HG02678 (cell line): Measurements from ENCODE around the gene CSMD2.

ENCODE experiments used
- ATAC-seq: cut with Tn5 transposase; IDR thresholded peaks from one replicate; pipeline ENCODE4 v1.9.1; 2021; ENCODE audit warnings: mild to moderate bottlenecking, moderate library complexity; ENCODE audit not compliant: unreplicated experiment

CSMD2 gene

DNA sequence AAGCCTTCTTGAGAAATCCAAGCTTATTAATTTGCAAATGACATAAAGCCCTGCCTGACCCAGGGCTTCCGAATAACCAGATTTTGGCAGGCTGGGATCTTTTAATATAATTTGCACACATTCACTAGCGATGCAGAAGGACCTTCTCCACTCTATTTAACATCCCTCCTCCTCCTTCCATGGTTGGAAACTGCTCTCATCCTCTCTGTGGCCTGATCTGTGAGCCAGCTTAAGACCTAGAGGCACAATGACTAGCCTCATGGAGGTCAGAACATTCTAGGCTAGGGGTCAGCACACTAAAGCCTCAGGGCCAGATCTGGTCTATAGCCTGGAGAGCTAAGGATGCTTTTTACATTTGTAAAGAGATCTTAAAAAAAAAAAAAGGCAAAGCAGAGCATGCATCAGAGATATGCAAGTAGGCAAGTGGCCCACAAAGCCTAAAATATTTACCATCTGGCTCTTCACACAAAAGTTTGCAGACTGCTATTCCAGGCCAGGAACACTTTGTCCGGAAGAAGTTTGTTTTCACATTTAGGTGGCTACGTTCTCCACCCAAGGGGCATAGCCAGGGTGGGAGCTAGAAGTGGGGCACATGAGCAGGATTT, 439.4 kb downstream of the CSMD2 start:
- no peak for ATAC-seq

DNA sequence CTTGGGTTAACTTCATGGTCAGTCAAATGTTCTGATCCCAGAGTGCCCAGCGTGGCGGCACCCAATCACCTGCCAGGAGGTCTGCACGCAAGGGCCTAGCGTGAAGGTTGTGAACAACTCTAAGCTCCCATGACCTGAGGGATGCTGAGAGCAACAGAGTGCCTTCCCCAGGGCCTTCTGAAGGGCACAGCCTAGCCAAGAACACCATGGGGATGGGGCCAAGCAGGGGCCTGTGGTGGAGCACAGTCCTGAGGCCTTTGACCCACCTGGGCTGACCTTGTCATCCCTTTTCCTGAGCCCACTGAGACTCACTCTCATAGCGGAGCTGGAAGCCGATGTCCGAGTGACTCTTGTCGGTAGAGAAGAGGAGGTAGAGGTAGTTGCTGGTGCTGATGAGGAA, 440.0 kb downstream of the CSMD2 start:
- no peak for ATAC-seq

DNA sequence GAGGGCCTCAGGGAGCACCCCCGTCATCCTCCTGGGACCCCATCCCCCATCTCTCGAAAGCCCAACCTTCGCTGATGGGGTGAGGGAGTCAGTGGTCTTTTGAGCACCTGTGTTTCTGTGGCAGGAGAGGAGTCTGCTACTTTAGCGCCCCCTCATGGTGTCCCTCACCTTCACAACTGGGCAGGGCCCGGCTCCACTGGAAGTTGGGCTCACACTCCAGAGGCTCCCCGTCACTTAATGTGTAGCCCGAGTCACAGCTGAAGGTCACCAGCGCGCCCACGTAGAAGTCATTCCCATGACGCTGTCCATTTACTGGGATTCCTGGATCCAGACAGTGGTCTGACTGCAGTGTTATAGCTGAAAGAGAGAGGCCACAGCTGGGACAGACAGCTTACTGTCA, 440.7 kb downstream of the CSMD2 start:
- ATAC-seq, result no peak

DNA sequence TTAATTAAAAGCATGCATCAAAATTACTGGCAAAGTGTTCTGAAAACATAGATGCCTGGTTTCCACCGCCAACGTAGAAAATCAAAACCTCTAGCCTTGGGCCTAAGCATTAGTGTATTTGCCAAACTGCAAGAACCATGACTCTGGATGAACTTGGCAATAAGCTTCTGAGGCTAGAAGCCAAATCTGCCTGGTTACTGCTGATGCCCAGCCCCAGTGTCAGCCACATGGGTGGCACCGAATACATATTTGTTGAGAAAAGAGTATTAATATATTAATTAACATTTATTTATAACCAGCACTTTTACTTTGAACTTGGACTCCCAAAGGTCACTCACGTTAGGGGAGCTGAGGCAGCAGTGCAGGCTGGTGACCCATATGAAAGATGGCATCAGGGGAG, 441.8 kb downstream of the CSMD2 start:
- no peak for ATAC-seq

DNA sequence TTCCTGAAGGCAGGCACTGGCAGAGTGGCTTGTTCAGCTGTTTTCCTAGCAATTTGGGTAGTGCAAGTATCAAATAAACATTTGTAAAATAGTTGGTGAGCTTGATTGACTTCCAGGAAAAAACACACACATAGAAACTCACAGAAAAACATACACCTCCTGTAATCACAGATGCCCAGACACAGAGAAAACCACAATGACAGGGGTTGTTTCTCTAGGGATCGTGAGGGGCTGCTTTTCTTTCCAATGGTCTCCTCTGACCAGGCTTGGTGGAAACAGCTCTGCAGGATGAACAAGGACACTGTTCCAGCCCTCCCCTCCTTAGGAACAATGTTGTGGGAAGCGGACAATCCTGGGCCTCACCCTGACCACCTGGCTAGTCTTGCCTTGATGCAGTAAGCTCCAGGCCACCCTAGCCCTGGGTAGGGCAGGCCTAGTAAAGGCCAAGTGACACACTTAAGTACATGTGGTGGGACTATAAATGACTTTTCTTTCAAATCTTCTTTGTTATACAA, 443.7 kb downstream of the CSMD2 start:
- no peak for ATAC-seq

DNA sequence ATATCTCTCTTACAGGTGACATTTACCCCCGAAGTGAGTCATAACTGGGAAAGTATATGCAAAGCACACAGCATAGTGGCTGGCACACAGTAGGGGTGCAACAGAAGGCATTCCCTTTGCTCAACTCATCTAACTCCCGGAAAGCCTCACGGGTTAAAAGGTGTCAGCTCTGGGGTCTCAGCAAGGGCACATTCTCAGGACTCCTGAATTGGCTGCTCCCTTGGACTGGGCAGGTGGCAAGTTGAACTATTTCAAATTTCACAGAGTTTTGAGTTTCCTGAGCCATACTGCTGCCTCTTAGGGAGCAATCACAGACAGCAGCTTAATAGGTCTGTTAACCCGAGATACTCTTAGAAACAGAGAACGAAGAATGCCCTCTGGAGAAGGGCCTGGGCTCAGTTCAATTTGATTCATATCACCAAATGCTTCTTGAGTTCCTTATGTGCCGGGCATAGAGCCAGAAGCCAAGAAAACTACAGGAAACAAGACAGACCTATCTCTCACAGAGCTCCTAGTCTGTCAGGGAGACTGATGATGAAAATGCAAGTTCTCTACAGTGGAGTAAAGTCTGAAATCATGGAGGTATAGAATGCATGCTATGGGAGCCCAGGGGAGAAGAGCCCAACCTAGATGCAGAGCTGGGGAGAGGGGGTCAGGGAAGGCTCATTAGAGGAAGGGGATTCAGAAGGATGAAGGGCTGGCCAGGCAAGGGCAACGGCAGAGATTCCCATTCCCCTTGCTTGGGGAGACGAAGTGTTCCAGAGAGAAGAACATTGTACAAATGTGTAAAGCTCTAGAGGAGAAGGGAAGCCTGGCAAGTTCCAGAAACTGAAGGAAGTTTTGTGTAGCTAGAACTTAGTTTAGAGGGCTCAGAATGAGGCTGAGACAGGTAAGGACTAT, 445.0 kb downstream of the CSMD2 start:
- no peak for ATAC-seq

DNA sequence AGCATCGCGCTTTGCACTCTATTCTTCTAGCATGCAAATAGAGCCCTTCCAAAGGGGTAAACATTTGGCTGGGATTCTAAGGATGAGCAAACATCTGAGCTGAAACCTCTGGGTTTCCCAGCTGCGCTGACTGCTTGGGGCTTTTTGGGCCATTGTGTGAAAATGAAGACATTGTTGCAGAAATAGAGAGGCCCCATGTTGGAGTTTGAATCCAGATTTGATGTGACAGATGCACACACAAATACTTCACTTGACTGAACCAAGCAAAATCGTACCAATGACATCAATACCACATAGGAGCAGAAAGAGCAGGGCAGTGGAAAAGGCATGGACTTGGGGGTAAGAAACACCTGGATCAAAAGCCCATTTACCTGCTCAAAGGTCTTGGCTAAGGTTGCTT, 445.7 kb downstream of the CSMD2 start:
- ATAC-seq, result no peak

DNA sequence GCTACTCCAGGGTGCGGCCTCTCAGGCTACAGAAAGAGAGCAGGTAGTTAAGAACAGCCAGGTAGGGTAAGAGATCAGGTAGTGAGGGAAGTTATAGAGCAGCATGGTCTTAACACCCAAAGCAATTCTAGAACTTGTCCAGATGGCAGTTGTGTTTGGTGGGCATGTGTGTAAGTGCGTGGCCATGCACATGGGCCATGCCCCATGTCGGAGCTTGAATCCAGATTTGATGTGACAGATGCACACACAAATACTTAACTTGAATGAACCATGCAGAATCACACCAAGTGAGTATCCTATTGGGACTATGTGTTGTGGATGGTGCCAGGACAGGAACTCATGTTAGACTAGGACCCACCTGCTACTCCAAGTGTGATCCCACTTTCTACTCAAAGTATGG, 446.8 kb downstream of the CSMD2 start:
- no peak for ATAC-seq

DNA sequence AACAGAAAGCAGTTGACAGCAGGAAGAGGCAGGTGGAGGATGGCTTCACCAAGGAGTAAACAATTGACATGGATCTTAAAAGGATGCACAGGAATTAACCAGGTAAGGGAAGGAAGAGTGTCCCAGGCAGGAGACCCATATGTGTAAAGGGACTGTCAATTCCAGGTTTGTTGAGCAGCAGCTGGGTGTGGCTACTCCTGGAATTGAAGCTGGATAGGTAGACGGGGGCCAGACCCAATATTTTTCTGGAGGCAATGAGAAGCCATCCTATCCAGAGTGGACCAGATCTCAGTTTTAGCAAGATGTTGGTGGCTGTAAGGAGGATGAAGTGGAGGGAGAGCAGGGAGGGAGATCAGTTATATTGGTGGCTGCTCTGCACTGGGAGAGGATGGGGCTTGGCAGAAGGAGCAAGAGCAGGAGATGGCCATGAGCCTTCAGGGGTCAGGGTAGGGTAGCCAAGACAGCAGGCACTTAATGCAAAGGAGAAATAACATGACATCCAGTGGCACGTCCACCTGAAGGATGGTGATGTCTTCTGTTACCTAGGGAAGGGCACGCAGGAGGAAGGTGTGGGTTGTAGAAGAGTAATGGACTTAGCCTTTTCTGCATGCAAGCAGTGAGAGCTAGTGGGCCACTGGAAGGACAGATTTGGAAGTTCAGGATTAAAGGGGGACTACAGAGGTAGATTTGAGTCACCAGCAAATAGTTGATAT, 447.9 kb downstream of the CSMD2 start:
- no peak for ATAC-seq

DNA sequence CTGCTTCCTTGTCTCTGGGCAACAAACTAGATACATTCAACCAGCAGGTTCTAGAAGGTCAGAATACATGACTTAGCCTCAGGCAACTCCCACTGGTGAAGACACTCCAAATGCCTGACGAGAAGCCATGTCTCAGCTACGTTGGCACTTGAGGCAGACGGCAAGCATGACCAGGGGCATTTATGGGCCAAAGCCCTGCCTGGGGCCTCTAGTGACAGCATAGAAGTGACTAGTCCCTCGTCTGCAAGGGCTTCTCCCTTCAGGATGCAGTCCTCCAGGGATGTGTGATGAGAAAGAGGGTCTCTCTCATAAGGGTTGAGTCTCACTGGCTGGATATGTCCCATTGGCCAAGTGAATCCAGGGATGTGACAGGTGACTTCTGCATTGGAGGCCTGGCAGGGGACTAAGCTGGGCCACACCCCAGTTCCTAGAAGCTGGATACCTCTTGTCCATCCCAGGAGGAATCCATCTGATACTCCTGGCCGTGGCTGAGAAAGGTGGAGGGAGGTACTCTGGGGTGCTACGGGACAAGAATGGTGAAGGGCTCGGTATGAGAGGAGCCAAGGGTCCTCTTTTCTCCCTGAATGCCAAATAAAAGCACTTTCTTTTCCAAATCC, 449.7 kb downstream of the CSMD2 start:
- ATAC-seq, result no peak

DNA sequence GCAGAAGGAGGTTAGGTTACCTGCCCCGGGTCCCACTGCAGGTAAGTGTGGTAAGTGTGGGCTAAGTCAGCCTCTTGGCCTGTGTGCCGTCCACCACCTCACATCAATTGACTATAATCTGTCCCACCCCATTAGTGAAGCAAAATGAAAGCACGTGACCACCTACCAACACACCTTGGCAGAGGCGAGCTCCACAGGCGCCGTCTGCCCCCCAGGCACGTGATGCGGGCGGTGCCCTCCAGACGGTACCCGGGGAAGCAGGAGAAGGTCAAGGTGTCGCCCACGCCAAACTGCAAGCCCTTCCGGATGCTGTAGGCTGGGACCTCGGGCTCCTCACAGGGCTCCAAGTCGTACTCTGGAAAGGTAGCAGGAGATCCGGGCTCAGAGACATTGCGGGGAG, 450.6 kb downstream of the CSMD2 start:
- no peak for ATAC-seq

DNA sequence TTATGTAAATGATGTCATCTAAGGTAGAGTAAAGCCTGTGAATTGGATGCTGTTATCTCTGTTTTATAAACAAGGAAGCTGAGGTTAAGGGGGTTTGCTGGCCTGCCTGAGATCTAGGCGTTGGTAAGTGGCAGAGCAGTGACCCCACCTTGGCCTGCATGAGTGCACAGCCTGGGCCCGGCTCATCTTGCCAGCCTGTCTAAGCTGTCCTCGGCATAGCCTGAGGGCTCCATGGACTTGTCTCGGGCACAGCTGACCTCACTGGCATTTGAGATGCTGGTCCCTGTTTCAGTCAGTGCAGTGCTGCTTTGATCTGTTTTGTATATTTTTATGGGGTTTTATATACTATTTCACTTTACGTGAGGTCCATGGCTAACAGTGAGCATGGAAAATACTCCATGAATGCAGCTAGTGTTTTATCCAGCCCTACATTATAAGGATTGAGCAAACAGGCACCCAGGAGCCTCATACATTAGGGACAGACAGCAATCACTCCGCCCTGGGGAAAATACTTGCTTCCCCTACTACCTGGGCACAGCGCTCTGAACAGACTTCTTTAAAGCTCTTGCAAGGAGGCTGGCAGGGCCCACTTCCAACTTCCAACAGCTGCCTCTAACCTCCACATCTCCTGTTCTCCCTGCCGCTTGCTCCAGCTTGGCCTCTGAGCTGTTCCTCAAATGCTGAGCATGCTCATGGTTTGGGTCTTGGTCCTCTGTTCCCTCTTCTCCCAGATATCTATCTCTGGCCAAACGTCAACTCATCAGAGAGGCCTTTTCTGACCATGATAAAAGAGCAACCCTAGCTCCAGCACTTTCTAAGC, 451.8 kb downstream of the CSMD2 start:
- no peak for ATAC-seq

DNA sequence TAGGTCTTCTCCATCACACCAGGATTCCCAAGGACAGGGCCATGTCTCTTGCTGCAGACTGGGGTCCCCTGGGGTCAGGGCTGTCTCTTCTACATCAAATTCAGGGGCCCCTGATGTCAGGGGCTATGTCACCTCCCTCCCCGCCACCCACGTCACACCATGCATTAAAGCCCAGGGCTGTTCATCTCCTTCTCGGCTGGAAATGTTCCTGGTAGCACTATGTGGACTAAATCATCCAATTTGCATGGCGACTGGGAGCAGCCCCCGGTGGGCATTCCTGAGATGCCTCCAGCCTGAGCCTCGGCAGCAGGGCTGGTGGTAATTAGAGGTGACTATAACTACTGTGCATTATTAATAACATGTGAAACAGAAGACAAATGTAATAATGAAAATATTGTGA, 452.8 kb downstream of the CSMD2 start:
- ATAC-seq, result no peak

DNA sequence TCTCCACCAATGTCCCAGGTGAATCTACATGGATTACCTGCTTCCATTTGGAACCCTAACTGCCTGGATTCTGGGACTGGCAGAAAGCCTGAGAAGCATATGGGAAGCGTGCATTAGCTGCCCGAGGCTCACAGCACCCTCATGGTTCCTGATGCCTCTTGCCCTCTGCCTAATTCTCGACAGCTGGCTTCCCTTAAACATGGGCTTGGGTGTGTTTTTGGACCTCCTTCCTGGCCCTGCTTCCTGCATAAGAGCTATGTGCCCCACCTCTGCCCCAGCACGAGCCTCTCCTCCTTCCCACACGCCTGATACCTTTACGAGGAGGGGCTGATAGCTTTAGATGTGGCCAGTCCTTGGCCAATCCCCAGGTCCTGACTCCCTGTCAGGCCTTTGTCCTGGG, 453.5 kb downstream of the CSMD2 start:
- no peak for ATAC-seq

DNA sequence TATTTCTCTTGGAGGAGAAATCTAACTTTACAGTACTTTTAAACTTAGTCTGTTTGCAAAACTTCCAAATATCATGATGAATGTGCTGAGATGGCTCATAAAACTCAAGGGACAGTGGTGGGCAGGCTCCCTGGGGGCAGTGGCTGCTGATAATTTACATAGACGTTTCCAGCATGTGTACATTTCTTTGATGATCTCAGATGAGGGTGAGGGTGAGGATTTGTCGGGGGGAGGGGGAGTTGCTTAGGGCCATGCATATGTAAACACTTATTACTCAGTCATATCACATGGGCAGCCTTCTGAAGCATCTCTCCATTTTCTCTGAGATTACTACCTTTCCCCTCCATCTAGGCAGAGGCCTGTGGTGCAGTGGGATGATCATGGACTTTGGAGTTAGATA, 454.1 kb downstream of the CSMD2 start:
- no peak for ATAC-seq

DNA sequence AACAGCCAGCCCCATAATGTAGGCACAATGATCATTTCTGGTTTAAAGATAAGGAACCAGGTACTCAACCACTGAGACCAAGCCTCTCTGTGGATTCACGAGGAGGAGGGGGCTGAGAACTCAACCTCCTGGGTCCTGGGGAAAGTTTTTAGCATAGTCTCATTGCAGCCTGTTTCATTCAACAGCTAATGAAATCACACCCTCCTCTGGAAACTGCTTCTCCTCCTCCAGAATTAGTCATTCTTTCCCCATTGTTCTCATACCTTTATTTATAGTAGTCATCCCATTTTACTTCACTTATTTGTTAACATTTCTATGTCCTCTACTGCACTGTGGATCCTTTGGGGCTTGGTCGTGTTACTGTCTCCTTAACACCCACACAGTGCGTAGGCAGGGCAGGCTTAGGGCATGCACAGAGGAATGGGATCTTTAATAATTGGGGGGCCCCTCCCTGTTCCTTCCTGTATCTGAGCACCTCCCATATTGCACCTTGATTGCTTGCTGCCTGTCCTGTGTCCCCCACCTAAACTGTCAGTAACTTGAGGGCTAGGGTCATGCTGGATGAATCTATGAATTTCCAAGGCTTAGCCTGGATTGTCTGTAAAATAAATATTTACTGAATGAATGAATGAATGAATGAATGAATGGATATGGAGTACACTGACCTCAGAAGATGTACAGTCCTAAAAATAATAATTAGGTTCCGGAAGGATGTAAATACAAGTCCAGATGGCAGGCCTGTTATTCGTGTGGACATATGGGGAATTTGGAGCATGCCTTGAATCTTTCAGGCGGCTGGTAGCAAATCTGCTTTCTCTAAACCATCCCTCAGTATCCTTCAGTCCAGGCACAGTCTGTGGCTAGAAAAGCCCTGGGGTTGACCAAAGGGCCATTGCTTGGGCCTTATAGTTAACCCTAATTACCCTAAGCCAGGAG, 455.0 kb downstream of the CSMD2 start:
- no peak for ATAC-seq

DNA sequence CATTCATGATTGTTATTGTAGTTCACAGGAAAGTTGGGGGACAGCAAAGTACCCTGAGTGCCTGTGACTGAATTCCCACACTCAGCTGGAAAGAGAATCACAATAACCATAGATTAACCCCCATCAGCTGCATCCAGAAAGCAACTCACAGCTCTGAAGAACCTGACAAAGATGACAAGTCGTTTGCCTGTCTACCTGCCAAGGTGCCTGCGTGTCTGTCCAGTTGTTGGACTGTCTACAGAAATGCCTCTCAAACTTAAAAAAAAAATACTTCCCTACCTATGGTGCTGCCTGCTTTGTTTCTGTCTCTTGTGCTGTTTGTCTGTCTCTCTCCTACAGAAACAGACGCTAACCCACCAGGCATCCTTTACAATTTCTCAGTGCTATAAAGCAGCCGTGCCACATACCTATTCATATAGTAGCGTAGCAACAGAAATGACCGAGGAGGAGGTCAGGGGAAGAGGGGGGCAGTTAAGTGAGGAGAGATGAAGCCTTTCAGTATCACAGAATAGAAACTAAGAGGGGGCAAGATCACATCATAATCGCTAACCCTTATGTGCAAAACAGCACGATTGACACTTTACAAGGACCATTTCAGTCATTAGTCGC, 455.8 kb downstream of the CSMD2 start:
- ATAC-seq, result no peak

DNA sequence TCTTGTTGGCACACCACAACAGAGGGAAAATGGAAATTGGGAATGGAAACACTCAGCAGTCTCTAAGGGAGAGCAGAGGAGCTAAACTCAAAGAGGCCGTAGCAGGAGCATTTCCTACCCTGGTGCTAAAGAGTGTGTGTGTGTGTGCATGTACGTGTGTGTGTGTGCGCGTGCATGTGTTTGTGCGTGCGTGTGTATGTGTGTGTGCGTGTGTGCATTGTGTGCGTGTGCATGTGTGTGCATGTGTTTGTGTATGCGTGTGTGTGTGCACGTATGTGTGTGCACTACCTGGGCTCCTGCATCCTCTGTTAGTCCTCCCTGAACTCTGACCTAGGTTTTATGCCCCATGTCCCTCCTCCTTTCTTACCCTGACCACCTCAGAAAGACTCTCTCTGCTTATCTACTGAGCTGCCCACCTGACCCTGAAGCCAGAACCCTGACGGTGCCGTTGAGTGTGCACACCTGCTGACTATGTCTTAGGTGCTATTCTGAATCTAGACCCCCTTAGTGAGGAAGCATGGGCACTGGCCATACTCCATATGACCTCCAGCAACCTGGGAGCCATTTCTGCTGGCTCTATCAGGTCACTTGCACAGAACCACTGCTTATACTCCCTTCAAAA, 458.3 kb downstream of the CSMD2 start:
- ATAC-seq, result no peak

DNA sequence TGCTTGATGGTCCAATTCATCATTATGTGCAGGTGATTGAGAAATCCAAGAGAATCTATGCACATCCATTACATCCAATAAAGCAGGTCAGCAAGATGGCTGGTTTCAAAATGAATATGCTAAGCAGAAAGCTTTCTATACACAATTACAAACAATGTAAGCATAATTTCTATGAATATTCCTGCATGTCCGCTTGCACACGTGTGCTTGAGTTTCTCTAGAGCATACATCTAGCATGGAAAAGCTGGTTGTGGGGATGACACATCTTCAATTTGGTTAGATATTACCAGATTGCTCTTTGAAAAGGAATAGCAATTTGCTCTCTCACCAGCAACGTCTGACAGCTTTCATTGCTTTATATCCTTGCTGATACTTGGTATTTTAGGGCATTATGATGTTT, 461.6 kb downstream of the CSMD2 start:
- no peak for ATAC-seq
